Mesodermal cell (in vitro differentiated cells): Measurements from ENCODE around the gene POLR2B.
"Not testable (repeated sequence)": the region's sequence is repeated elsewhere in the genome, so short reads cannot be mapped to it uniquely, and the experiment has no call there.

Experiments used
- H3K27ac ChIP-seq: 2 replicates; pipeline ENCODE4 v1.7.0; 2013; ENCODE audit warnings: mild to moderate bottlenecking, low read depth, low read length, moderate library complexity; ENCODE audit not compliant: severe bottlenecking
- H3K36me3 ChIP-seq: 2 replicates; pipeline ENCODE4 v1.7.1; 2013; ENCODE audit warnings: mild to moderate bottlenecking, low read length, moderate library complexity; ENCODE audit not compliant: control insufficient read depth, insufficient read depth
- H3K4me1 ChIP-seq: one replicate; pipeline ENCODE4 v1.7.1; 2013; ENCODE audit warnings: mild to moderate bottlenecking, low read length; ENCODE audit not compliant: insufficient read depth, control insufficient read depth, poor library complexity, severe bottlenecking
- H3K4me3 ChIP-seq: 2 replicates; pipeline ENCODE4 v1.7.0; 2013; ENCODE audit warnings: low read length, control low read depth, mild to moderate bottlenecking; ENCODE audit not compliant: insufficient read depth, poor library complexity, severe bottlenecking; ENCODE audit errors: extremely low read depth
- H3K9me3 ChIP-seq: 2 replicates; pipeline ENCODE4 v1.7.1; 2013; ENCODE audit warnings: mild to moderate bottlenecking, low read length, moderate library complexity; ENCODE audit not compliant: control insufficient read depth
- WGBS, 2 experiments: methylation state at CpG; one replicate each; pipeline ENCODE4 v1.1.5; 2013; ENCODE audit warnings: missing lambda C conversion rate in 2 of 2; ENCODE audit not compliant: insufficient coverage in 2 of 2; 5-methylcytosine and 5-hydroxymethylcytosine counted together

POLR2B gene

GRCh38 chr4:57039345-57039744 is 60.6 kb downstream of the POLR2B start:
- peaks cover 20% of the 10 kb centered on the region for H3K36me3 ChIP-seq
- no CpG with 5 or more reads among the region's 2 CpGs for WGBS, 2 experiments
- no peaks in the 10 kb centered on the region for H3K9me3 ChIP-seq
- H3K27ac ChIP-seq = no peak overlapping the region
- no peak overlapping the region for H3K4me3 ChIP-seq
- H3K4me1 ChIP-seq = peaks cover 40% of the 10 kb centered on the region

- no peaks in the 10 kb centered on the region for H3K9me3 ChIP-seq
- H3K27ac ChIP-seq = no peak overlapping the region
- 77 to 79% methylated on average over 6 of the region's 6 CpGs for WGBS, 2 experiments
- peaks cover 48% of the 10 kb centered on the region for H3K4me1 ChIP-seq
- H3K4me3 ChIP-seq = no peak overlapping the region
- peaks cover 17% of the 10 kb centered on the region for H3K36me3 ChIP-seq
Measured at GRCh38 chr4:57040510-57040909, 61.8 kb downstream of the POLR2B start.

- Histone ChIP-seq H3K4me3 (no peak overlapping the region), H3K27ac (no peak overlapping the region), H3K36me3 (peaks cover 15% of the 10 kb centered on the region), H3K4me1 (peaks cover 49% of the 10 kb centered on the region), H3K9me3 (peaks cover 2% of the 10 kb centered on the region)
- WGBS, 2 experiments = 100% methylated on average over 1 of the region's 1 CpG; no CpG with 5 or more reads in 1 of the 2 experiments
Measured at GRCh38 chr4:57041020-57041419, 62.3 kb downstream of the POLR2B start.

GRCh38 chr4:57042711-57043169 is 64.0 kb downstream of the POLR2B start:
- no peak overlapping the region for H3K4me3 ChIP-seq
- no peak overlapping the region for H3K27ac ChIP-seq
- 98 to 100% methylated on average over 5 of the region's 5 CpGs for WGBS, 2 experiments
- H3K36me3 ChIP-seq = peaks cover 11% of the 10 kb centered on the region
- peaks cover 7% of the 10 kb centered on the region for H3K9me3 ChIP-seq
- peaks cover 49% of the 10 kb centered on the region for H3K4me1 ChIP-seq

GRCh38 chr4:57043347-57044251 is 64.9 kb downstream of the POLR2B start:
- H3K36me3 ChIP-seq = peaks cover 15% of the 10 kb centered on the region
- no peak overlapping the region for H3K4me3 ChIP-seq
- H3K9me3 ChIP-seq = peaks cover 8% of the 10 kb centered on the region
- peak overlapping the region; percentile 4 for H3K27ac ChIP-seq
- WGBS, 2 experiments = 87 to 90% methylated on average over 3 of the region's 6 CpGs
- peaks cover 43% of the 10 kb centered on the region for H3K4me1 ChIP-seq

GRCh38 chr4:57044279-57044678 is 65.6 kb downstream of the POLR2B start:
- WGBS, 2 experiments = no CpG with 5 or more reads among the region's 1 CpG
- Histone ChIP-seq H3K4me3 (no peak overlapping the region), H3K27ac (peak overlapping the region; percentile 4), H3K9me3 (peaks cover 8% of the 10 kb centered on the region), H3K36me3 (peaks cover 18% of the 10 kb centered on the region), H3K4me1 (peaks cover 38% of the 10 kb centered on the region)

- Histone ChIP-seq H3K4me1 (peaks cover 31% of the 10 kb centered on the region), H3K9me3 (peaks cover 8% of the 10 kb centered on the region), H3K27ac (peak overlapping the region; percentile 36), H3K4me3 (no peak overlapping the region), H3K36me3 (peaks cover 24% of the 10 kb centered on the region)
- no CpG with 5 or more reads among the region's 1 CpG for WGBS, 2 experiments
Measured at GRCh38 chr4:57044996-57045395, 66.3 kb downstream of the POLR2B start.

- not testable (repeated sequence) for H3K9me3 ChIP-seq, H3K4me3 ChIP-seq, H3K27ac ChIP-seq
- 94 to 96% methylated on average over 3 to 6 of the region's 6 CpGs for WGBS, 2 experiments
- peaks cover 21% of the 10 kb centered on the region for H3K4me1 ChIP-seq
- peaks cover 35% of the 10 kb centered on the region for H3K36me3 ChIP-seq
Measured at GRCh38 chr4:57047046-57047445, 68.3 kb downstream of the POLR2B start.

- peaks cover 51% of the 10 kb centered on the region for H3K36me3 ChIP-seq
Measured at GRCh38 chr4:57048590-57049304, 70.1 kb downstream of the POLR2B start.

GRCh38 chr4:57051095-57051494 is 72.4 kb downstream of the POLR2B start:
- H3K9me3 ChIP-seq = peaks cover 5% of the 10 kb centered on the region
- H3K36me3 ChIP-seq = peaks cover 62% of the 10 kb centered on the region
- peaks cover 8% of the 10 kb centered on the region for H3K4me1 ChIP-seq
- H3K27ac ChIP-seq = no peak overlapping the region
- whole genome bisulfite sequencing, 2 experiments = 94 to 100% methylated on average over 2 to 3 of the region's 3 CpGs
- no peak overlapping the region for H3K4me3 ChIP-seq

More at GRCh38 chr4:57048590-57049304, 70.1 kb downstream of the POLR2B start:
- H3K27ac ChIP-seq = no peak overlapping the region
- no peak overlapping the region for H3K4me3 ChIP-seq
- H3K4me1 ChIP-seq = peaks cover 14% of the 10 kb centered on the region
- H3K9me3 ChIP-seq = peaks cover 8% of the 10 kb centered on the region
- no CpG with 5 or more reads among the region's 1 CpG for WGBS, 2 experiments
